IMR-90 (cell line): Measurements from ENCODE around the gene C9orf50. TPM values are rescaled to one million over a fixed set of nuclear protein-coding genes. Genes with fewer than 3 reads are reported as not detected.
A peak's percentile ranks its signal among the peaks of the same experiment; 100 is the strongest.

Experiments
- ATAC-seq: fragments of 200-7000 bp; cut with Tn5 transposase; 2 replicates; pipeline ENCODE4 v1.9.1; 2020; ENCODE audit warnings: low read depth, mild to moderate bottlenecking, moderate library complexity
- BruUV-seq: library from RNA; stranded (reverse); fragments of 400-500 nt; replicated peaks from 2 replicates; lab custom pipeline; 2021; lab: Mats Ljungman, UMichigan
- CTCF ChIA-PET: fragments of 300-600 bp; formaldehyde crosslinking; extraction: SDS; loops from one replicate; lab custom pipeline; 2021; ENCODE audit warnings: antibody characterized with exemption; lab: Yijun Ruan, JAX
- POLR2A ChIA-PET: fragments of 300-600 bp; sonication (Branson Sonifier 250); formaldehyde crosslinking; loops from one replicate; lab custom pipeline; 2022; ENCODE audit warnings: antibody characterized with exemption; ENCODE audit not compliant: unreplicated experiment; lab: Charles Lee
- DNase-seq: peaks from one replicate; pipeline ENCODE4 v3.0.0; 2013
- H2AFZ ChIP-seq: replicated peaks from 2 replicates; pipeline ENCODE3; 2013; ENCODE audit warnings: low read length, mild to moderate bottlenecking; ENCODE audit not compliant: poor library complexity
- H2AK5ac ChIP-seq: 2 replicates; pipeline ENCODE4 v1.6.1; 2013; ENCODE audit warnings: low read depth, low read length, inconsistent platforms
- H2AK9ac ChIP-seq: replicated peaks from 2 replicates; pipeline ENCODE3; 2013; ENCODE audit warnings: mild to moderate bottlenecking, low read depth, low read length, moderate library complexity; ENCODE audit not compliant: poor library complexity
- H2BK120ac ChIP-seq: 2 replicates; pipeline ENCODE4 v1.6.1; 2013; ENCODE audit warnings: low read depth, low read length, inconsistent platforms
- H2BK15ac ChIP-seq: 3 replicates; pipeline ENCODE4 v1.6.1; 2013; ENCODE audit warnings: low read depth, low read length, inconsistent platforms
- H2BK20ac ChIP-seq: 2 replicates; pipeline ENCODE4 v1.6.1; 2013; ENCODE audit warnings: low read depth, mild to moderate bottlenecking, inconsistent platforms, low read length, moderate library complexity
- H2BK5ac ChIP-seq: 2 replicates; pipeline ENCODE4 v1.6.1; 2013; ENCODE audit warnings: mild to moderate bottlenecking, low read depth, low read length, inconsistent platforms; ENCODE audit not compliant: poor library complexity, severe bottlenecking
- H3K14ac ChIP-seq: replicated peaks from 2 replicates; pipeline ENCODE4 v1.6.1; 2013; ENCODE audit warnings: low read depth, low read length, inconsistent platforms
- H3K18ac ChIP-seq: 2 replicates; pipeline ENCODE4 v1.6.1; 2013; ENCODE audit warnings: low read depth, low read length, control low read depth
- H3K23ac ChIP-seq: 2 replicates; pipeline ENCODE4 v1.6.1; 2013; ENCODE audit warnings: low read depth, low read length, inconsistent platforms
- H3K27ac ChIP-seq: 2 replicates; pipeline ENCODE4 v1.5.1; 2013; ENCODE audit warnings: mild to moderate bottlenecking, control low read depth, low read length; ENCODE audit not compliant: insufficient read depth
- H3K27me3 ChIP-seq: 2 replicates; pipeline ENCODE4 v1.6.1; 2013; ENCODE audit warnings: low read length; ENCODE audit not compliant: control insufficient read depth, insufficient read depth
- H3K36me3 ChIP-seq: 2 replicates; pipeline ENCODE4 v1.6.1; 2013; ENCODE audit warnings: low read length, mixed read lengths; ENCODE audit not compliant: control insufficient read depth, insufficient read depth
- H3K4ac ChIP-seq: 2 replicates; pipeline ENCODE4 v1.6.1; 2013; ENCODE audit warnings: low read depth, low read length, inconsistent platforms
- H3K4me1 ChIP-seq: 2 replicates; pipeline ENCODE4 v1.6.1; 2013; ENCODE audit warnings: low read length, mixed read lengths; ENCODE audit not compliant: control insufficient read depth, insufficient read depth
- H3K4me2 ChIP-seq: 2 replicates; pipeline ENCODE4 v1.6.1; 2013; ENCODE audit warnings: low read depth, mild to moderate bottlenecking, control low read depth, low read length, moderate library complexity
- H3K4me3 ChIP-seq: 2 replicates; pipeline ENCODE4 v1.5.1; 2013; ENCODE audit warnings: low read depth, mild to moderate bottlenecking, control low read depth, low read length, moderate library complexity; ENCODE audit not compliant: insufficient read depth
- H3K56ac ChIP-seq: 2 replicates; pipeline ENCODE4 v1.6.1; 2013; ENCODE audit warnings: low read length, inconsistent platforms; ENCODE audit not compliant: insufficient read depth; ENCODE audit errors: extremely low read depth
- H3K79me1 ChIP-seq, 2 experiments: 2 replicates each; pipeline ENCODE4 v1.6.1; 2013; ENCODE audit warnings: low read length in 2 of 2, inconsistent platforms in 1 of 2, low read depth in 1 of 2
- H3K9ac ChIP-seq: 2 replicates; pipeline ENCODE4 v1.6.1; 2013; ENCODE audit warnings: low read depth, low read length, control low read depth
- H3K9me1 ChIP-seq: 2 replicates; pipeline ENCODE4 v1.6.1; 2013; ENCODE audit warnings: low read length, inconsistent platforms; ENCODE audit not compliant: insufficient read depth
- H3K9me3 ChIP-seq: 2 replicates; pipeline ENCODE4 v1.6.1; 2013; ENCODE audit warnings: low read length; ENCODE audit not compliant: control insufficient read depth, insufficient read depth
- H4K20me1 ChIP-seq: 2 replicates; pipeline ENCODE4 v1.6.1; 2013; ENCODE audit warnings: low read length, inconsistent platforms; ENCODE audit not compliant: insufficient read depth
- H4K5ac ChIP-seq: 2 replicates; pipeline ENCODE4 v1.6.1; 2013; ENCODE audit warnings: mild to moderate bottlenecking, low read depth, low read length, control low read depth
- H4K8ac ChIP-seq, 2 experiments: 2 replicates each; pipeline ENCODE4 v1.6.1; 2013; ENCODE audit warnings: low read depth in 2 of 2, low read length in 2 of 2, control low read depth in 1 of 2, inconsistent platforms in 1 of 2
- H4K91ac ChIP-seq: 2 replicates; pipeline ENCODE4 v1.6.1; 2013; ENCODE audit warnings: low read depth, low read length, inconsistent platforms; ENCODE audit not compliant: insufficient read depth
- RAD21 ChIP-seq: IDR thresholded peaks from 2 replicates; pipeline ENCODE4 v1.6.1; 2012; ENCODE audit warnings: low read length, improper control_type of control experiment
- WGBS, 2 experiments: methylation state at CpG; one replicate each; pipeline versions ENCODE4 v1.1.5 to v1.1.7; 2013; ENCODE audit warnings: missing lambda C conversion rate in 2 of 2; ENCODE audit not compliant: insufficient read length in 1 of 2; ENCODE audit errors: extremely low coverage in 2 of 2; 5-methylcytosine and 5-hydroxymethylcytosine counted together
- dilution Hi-C: fragments of 300-500 bp; cut with HindIII; formaldehyde crosslinking; loops from one replicate; pipeline ENCODE4 v1.14.3; 2018; ENCODE audit warnings: low sequenced_read_pairs; ENCODE audit not compliant: unreplicated experiment
- in situ Hi-C: fragments of 300-500 bp; cut with MboI; formaldehyde crosslinking; loops from 3 replicates; pipeline ENCODE4 v1.14.3; 2019; ENCODE audit warnings: low sequenced_read_pairs, inconsistent platforms, mixed read lengths
- intact Hi-C: fragments of 100-400 bp; cut with micrococcal nuclease; formaldehyde crosslinking; loops from 2 replicates; pipeline ENCODE4 v1.10.0; 2022
- polyA plus RNA-seq, 3 experiments: library from polyadenylated mRNA; depleted of rRNA; stranded (reverse); fragments of >200 nt; gene quantifications; 2 replicates each; pipeline ENCODE4 v1.2.3, GENCODE V29; 2012; ENCODE audit warnings: low replicate concordance in 1 of 3
- total RNA-seq: library from RNA; depleted of rRNA; stranded (reverse); fragments of >200 nt; gene quantifications from 2 replicates; pipeline ENCODE4 v1.2.3, GENCODE V29; 2012
- TF ChIP-seq, protein P1 (sequence below): fragments of 150-350 bp; IDR thresholded peaks from 2 replicates; pipeline ENCODE4 v1.6.1; 2017; ENCODE audit warnings: mild to moderate bottlenecking, antibody characterized with exemption, low read length, low read depth

C9orf50 gene
- total and polyA plus RNA-seq, 2 of the 4 experiments (the other 2 are of a cell fraction) = 0.09 TPM; not detected in 1

DNA sequence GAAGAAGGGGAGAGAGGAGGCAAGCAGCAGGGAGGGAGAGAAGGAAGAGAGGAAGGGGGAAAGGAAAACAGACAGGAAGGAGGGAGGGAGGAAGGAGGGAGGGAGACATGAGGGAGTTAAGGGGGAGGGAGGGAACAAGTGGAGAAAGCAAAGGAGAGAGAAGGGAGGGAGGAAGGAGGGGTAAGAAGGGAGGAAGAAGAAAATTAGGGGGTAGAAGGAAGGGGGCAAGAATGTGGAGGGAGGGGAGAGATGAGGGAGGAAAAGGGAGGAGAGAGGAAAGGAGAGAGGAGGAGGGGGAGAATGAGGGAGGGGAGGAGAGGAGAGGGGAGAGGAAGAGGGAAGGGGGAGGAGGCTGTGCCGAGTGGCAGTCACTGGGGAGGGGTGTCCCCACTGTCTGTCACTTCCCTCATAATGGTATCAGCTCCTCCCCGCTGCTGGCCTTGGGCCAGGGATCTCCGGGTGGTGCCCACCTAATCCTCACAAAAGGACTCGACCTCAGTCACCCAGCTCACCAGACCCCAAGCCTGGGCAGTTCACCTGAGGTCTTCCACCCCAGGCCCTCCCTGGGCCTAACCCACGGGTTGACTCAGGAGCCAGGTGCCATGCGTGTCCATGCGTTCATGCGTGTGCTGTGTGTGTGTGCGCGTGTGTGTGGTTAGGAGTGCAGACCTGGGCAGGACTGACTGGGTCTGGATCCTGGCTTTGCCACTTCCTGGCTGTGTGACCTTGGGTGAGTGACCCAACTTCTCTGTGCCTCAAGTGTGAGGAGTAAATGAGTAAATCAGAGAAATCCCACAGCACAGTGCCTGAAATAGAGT is 18.1 kb downstream of the C9orf50 start:
- CTCF ChIA-PET = no interaction called here
- intact Hi-C loops (no loop called here), in situ Hi-C loops (loop anchor here (10.0 kb wide), 1 partner anchor 268 kb away; no protein-coding TSS in a partner anchor), dilution Hi-C loops (no loop called here)
- no peaks in the 10 kb centered on the region for H3K9me3 ChIP-seq
- no CpG with 5 or more reads among the region's 10 CpGs for WGBS, 2 experiments
- no peak overlapping the region; the same call in 1 of the 2 replicates for H3K23ac ChIP-seq
- H3K56ac ChIP-seq = no peak overlapping the region
- H2BK120ac ChIP-seq = peak overlapping the region; percentile 91
- H3K4me3 ChIP-seq = no peak overlapping the region
- H3K27ac ChIP-seq = no peak overlapping the region
- TF ChIP-seq RAD21 = no peak
- TF ChIP-seq, protein P1, sequence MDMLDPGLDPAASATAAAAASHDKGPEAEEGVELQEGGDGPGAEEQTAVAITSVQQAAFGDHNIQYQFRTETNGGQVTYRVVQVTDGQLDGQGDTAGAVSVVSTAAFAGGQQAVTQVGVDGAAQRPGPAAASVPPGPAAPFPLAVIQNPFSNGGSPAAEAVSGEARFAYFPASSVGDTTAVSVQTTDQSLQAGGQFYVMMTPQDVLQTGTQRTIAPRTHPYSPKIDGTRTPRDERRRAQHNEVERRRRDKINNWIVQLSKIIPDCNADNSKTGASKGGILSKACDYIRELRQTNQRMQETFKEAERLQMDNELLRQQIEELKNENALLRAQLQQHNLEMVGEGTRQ = no peak
- H2AK9ac ChIP-seq = peak overlapping the region; percentile 84
- no peak overlapping the region for H3K18ac ChIP-seq
- H2AFZ ChIP-seq = peak overlapping the region; percentile 78
- ATAC-seq (no peak), DNase-seq (no peak)
- H3K27me3 ChIP-seq = no peaks in the 10 kb centered on the region
- peaks cover 12% of the 10 kb centered on the region for H3K4me1 ChIP-seq
- peak overlapping the region; percentile 83 for H4K91ac ChIP-seq
- peak overlapping the region; percentile 93 for H2AK5ac ChIP-seq
- H3K36me3 ChIP-seq = no peaks in the 10 kb centered on the region
- peaks cover 14% of the 10 kb centered on the region for H3K9me1 ChIP-seq
- no peak overlapping the region for H4K5ac ChIP-seq
- H2BK15ac ChIP-seq = peak overlapping the region; percentile 70; the same call in 2 of the 3 replicates
- H3K9ac ChIP-seq = peak overlapping the region; percentile 25; the same call in 1 of the 2 replicates
- no peaks in the 10 kb centered on the region for H4K20me1 ChIP-seq
- H3K79me1 ChIP-seq = peaks cover 3 to 7% of the 10 kb centered on the region in 2 experiments; a peak in 3 of 4 replicates
- H3K4me2 ChIP-seq = no peak overlapping the region
- no TSS peak for BruUV-seq
- 0 out of 2 replicates have a peak overlapping the region, but pooled peaks have one; percentile 36 for H2BK20ac ChIP-seq
- peak overlapping the region; percentile 72 to 86; a peak in 3 of 4 replicates for H4K8ac ChIP-seq
- H3K14ac ChIP-seq = peak overlapping the region; percentile 76; the same call in 1 of the 2 replicates
- H3K4ac ChIP-seq = peak overlapping the region; percentile 75
- peak overlapping the region; percentile 12 for H2BK5ac ChIP-seq
- POLR2A ChIA-PET = no interaction called here
